GM21526 (cell line): ENCODE results near the gene ARF1.

ENCODE experiments used
- ATAC-seq: cut with Tn5 transposase; IDR thresholded peaks from one replicate; pipeline ENCODE4 v1.9.1; 2021; ENCODE audit warnings: moderate library complexity; ENCODE audit not compliant: unreplicated experiment, low FRiP score

Gene ARF1

GRCh38 chr1:228068359-228068758 is 14.1 kb upstream of the ARF1 start:
- ATAC-seq = no peak

GRCh38 chr1:228070173-228070572 is 12.3 kb upstream of the ARF1 start:
- ATAC-seq = no peak

GRCh38 chr1:228070851-228071250 is 11.7 kb upstream of the ARF1 start:
- no peak for ATAC-seq

GRCh38 chr1:228071839-228072657 is 10.5 kb upstream of the ARF1 start:
- ATAC-seq = no peak

- no peak for ATAC-seq
Measured at GRCh38 chr1:228072658-228073043, 9.9 kb upstream of the ARF1 start.

- no peak for ATAC-seq
Measured at GRCh38 chr1:228073061-228073856, 9.2 kb upstream of the ARF1 start.

- ATAC-seq = no peak
Measured at GRCh38 chr1:228073857-228074545, 8.5 kb upstream of the ARF1 start.

GRCh38 chr1:228074954-228075730 is 7.4 kb upstream of the ARF1 start:
- ATAC-seq = no peak

- no peak for ATAC-seq
Measured at GRCh38 chr1:228075801-228076271, 6.7 kb upstream of the ARF1 start.

- ATAC-seq = no peak
Measured at GRCh38 chr1:228076796-228077430, 5.6 kb upstream of the ARF1 start.

GRCh38 chr1:228077565-228078330 is 4.8 kb upstream of the ARF1 start:
- ATAC-seq = no peak

GRCh38 chr1:228079013-228079412 is 3.5 kb upstream of the ARF1 start:
- no peak for ATAC-seq

- no peak for ATAC-seq
Measured at GRCh38 chr1:228079601-228080263, 2.8 kb upstream of the ARF1 start.

- ATAC-seq = no peak
Measured at GRCh38 chr1:228081144-228081543, 1.4 kb upstream of the ARF1 start.

GRCh38 chr1:228081578-228082213 is 812 bp upstream of the ARF1 start:
- ATAC-seq = peak; percentile 13

GRCh38 chr1:228082918-228083870 is 686 bp downstream of the ARF1 start:
- ATAC-seq = peak; percentile 22

GRCh38 chr1:228083871-228084278 is 1.4 kb downstream of the ARF1 start:
- no peak for ATAC-seq
